Stomach smooth muscle (tissue), 2 donors: ENCODE measurements around the gene ADCY9.

Source experiments
- H3K27ac ChIP-seq: one replicate; pipeline ENCODE4 v1.7.0; 2013; ENCODE audit warnings: mild to moderate bottlenecking, low read length, inconsistent platforms
- H3K27me3 ChIP-seq, 2 donors: one replicate each; pipeline ENCODE4 v1.7.0; 2013; ENCODE audit warnings: low read length in 2 of 2; ENCODE audit not compliant: insufficient read depth in 2 of 2, control insufficient read depth in 1 of 2
- H3K36me3 ChIP-seq, 2 donors: one replicate each; pipeline ENCODE4 v1.7.0; 2013; ENCODE audit warnings: low read length in 2 of 2; ENCODE audit not compliant: control insufficient read depth in 2 of 2, insufficient read depth in 2 of 2
- H3K4me1 ChIP-seq: one replicate; pipeline ENCODE4 v1.7.0; 2013; ENCODE audit warnings: low read length; ENCODE audit not compliant: control insufficient read depth, insufficient read depth
- H3K4me3 ChIP-seq, 2 donors: one replicate each; pipeline ENCODE4 v1.7.0; 2013; ENCODE audit warnings: low read length in 2 of 2
- H3K9ac ChIP-seq, 2 donors: one replicate each; pipeline ENCODE4 v1.7.0; 2013; ENCODE audit warnings: low read length in 2 of 2, mild to moderate bottlenecking in 1 of 2
- H3K9me3 ChIP-seq, 2 donors: one replicate each; pipeline ENCODE4 v1.7.0; 2013; ENCODE audit warnings: low read length in 2 of 2; ENCODE audit not compliant: control insufficient read depth in 2 of 2
- donor health status: healthy.
- donor health status: Pancreatic carcinoma.

The ADCY9 gene

DNA sequence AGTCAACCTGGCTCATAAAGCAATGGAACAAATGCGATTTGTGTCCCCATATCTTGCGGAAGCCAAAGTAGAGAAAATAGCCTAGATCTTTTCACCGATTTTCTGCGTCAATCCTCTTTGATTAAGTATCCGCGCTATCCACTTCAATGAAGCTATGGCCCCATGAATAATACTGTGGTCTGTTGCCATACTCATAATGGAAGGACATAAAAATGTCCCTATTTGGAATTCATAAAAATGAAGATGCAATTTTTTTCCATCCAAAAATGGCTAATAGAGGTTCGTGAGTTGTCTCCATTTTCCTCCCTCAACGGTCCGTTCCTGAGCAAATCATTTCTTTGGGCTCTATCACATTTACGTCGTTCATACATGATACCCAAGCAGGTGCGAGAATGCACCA lies 25.4 kb upstream of the ADCY9 start:
- no peaks in the 10 kb centered on the region for H3K27me3 ChIP-seq
- no peaks in the 10 kb centered on the region for H3K36me3 ChIP-seq
- no peak overlapping the region for H3K9ac ChIP-seq
- no peak overlapping the region for H3K27ac ChIP-seq
- no peak overlapping the region for H3K4me3 ChIP-seq
- no peaks in the 10 kb centered on the region for H3K4me1 ChIP-seq
- H3K9me3 ChIP-seq = no peaks in the 10 kb centered on the region

DNA sequence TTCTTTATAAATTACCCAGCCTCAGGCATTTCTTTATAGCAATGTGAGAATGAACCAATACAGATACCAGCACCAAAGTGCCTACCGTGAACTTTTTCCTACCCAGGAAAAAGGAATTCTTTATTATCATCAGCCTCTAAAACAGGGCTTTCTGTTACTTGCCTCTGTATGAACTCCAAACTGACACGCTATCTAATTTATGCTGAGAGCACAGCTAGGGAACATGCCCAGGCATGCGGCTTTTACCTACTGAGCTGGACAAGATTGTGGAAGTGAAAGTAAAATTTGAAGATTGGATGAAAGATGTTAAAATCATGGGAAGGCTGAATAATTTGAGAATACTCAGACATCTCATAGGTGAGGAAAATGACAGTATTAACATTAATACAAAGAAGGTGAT lies 24.4 kb upstream of the ADCY9 start:
- H3K36me3 ChIP-seq = no peaks in the 10 kb centered on the region
- H3K4me3 ChIP-seq = no peak overlapping the region
- no peaks in the 10 kb centered on the region for H3K4me1 ChIP-seq
- H3K9me3 ChIP-seq = no peaks in the 10 kb centered on the region
- H3K27ac ChIP-seq = no peak overlapping the region
- H3K9ac ChIP-seq = no peak overlapping the region
- H3K27me3 ChIP-seq = no peaks in the 10 kb centered on the region

GRCh38 chr16:4139968-4140367 lies 23.7 kb upstream of the ADCY9 start:
- Histone ChIP-seq H3K9ac (no peak overlapping the region), H3K36me3 (no peaks in the 10 kb centered on the region), H3K4me3 (no peak overlapping the region), H3K27ac (no peak overlapping the region), H3K27me3 (no peaks in the 10 kb centered on the region), H3K4me1 (no peaks in the 10 kb centered on the region), H3K9me3 (no peaks in the 10 kb centered on the region)

- Histone ChIP-seq H3K9ac (no peak overlapping the region), H3K9me3 (no peaks in the 10 kb centered on the region), H3K27ac (no peak overlapping the region), H3K36me3 (no peaks in the 10 kb centered on the region), H3K27me3 (no peaks in the 10 kb centered on the region), H3K4me1 (no peaks in the 10 kb centered on the region), H3K4me3 (no peak overlapping the region)
Measured at GRCh38 chr16:4138713-4139112, 22.5 kb upstream of the ADCY9 start.

GRCh38 chr16:4137438-4137837 lies 21.2 kb upstream of the ADCY9 start:
- H3K27ac ChIP-seq = no peak overlapping the region
- no peaks in the 10 kb centered on the region for H3K4me1 ChIP-seq
- H3K9me3 ChIP-seq = no peaks in the 10 kb centered on the region
- H3K9ac ChIP-seq = no peak overlapping the region
- H3K4me3 ChIP-seq = no peak overlapping the region
- H3K27me3 ChIP-seq = no peaks in the 10 kb centered on the region
- H3K36me3 ChIP-seq = no peaks in the 10 kb centered on the region

DNA sequence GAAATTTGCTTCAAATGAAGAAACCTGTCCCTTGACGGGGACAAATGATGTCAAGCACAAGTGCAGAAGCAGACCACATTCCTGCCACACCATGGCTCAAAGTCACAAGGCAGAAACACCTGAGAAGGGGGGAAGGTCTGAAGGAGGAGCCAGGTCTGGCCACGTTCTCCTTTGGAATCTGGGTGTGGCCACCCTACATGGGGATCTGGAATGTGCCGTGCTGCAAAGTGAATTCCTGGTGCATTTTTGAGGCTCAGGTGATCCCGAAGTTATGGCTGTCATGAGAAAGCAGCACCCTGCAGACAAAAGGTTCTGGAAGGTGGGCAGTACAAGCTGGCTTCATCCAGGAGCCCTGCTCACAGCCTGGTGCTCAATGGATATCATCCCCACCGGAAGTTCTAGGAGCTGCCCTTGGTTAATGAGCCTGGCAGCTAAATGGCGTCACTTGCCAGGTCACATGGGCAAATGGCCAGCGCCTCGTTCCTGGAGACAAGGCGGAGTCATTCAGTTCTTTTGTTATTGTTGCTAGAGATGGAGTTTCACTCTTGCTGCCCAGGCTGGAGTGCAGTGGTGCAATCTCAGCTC lies 20.1 kb upstream of the ADCY9 start:
- Histone ChIP-seq H3K36me3 (no peaks in the 10 kb centered on the region), H3K27me3 (no peaks in the 10 kb centered on the region), H3K9me3 (no peaks in the 10 kb centered on the region), H3K9ac (no peak overlapping the region), H3K4me3 (no peak overlapping the region), H3K27ac (no peak overlapping the region), H3K4me1 (no peaks in the 10 kb centered on the region)

GRCh38 chr16:4135537-4135936 lies 19.3 kb upstream of the ADCY9 start:
- Histone ChIP-seq H3K4me1 (no peaks in the 10 kb centered on the region), H3K27ac (no peak overlapping the region), H3K4me3 (no peak overlapping the region), H3K36me3 (no peaks in the 10 kb centered on the region), H3K9me3 (no peaks in the 10 kb centered on the region), H3K9ac (no peak overlapping the region), H3K27me3 (no peaks in the 10 kb centered on the region)

DNA sequence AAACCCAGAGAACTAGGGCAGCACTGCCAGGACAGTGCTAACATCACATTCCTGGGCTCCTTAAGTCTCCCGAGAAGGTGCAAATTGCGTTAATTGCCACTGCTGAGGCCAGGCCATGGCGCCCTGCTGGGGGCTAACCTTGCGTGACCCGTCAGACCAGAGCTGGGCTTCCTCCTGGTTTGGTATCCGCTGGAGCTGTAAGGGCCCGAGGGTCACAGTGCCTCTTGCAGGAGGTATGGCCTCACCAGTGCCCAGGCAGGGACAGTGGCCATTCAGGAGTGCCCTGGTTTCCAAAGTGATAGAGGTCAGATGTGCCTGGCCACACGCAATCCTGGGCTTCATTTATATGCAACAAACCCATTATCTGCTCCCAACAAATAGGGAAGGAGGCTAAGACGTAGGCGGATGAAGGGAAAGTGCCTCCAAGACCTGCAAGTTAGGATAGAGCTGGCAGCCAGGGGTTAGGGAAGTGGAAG lies 17.7 kb upstream of the ADCY9 start:
- Histone ChIP-seq H3K27me3 (no peaks in the 10 kb centered on the region), H3K36me3 (no peaks in the 10 kb centered on the region), H3K27ac (no peak overlapping the region), H3K9ac (no peak overlapping the region), H3K4me3 (no peak overlapping the region), H3K9me3 (no peaks in the 10 kb centered on the region), H3K4me1 (no peaks in the 10 kb centered on the region)

GRCh38 chr16:4131621-4132020 lies 15.4 kb upstream of the ADCY9 start:
- Histone ChIP-seq H3K27ac (no peak overlapping the region), H3K9ac (no peak overlapping the region), H3K36me3 (no peaks in the 10 kb centered on the region), H3K9me3 (no peaks in the 10 kb centered on the region), H3K27me3 (no peaks in the 10 kb centered on the region), H3K4me1 (no peaks in the 10 kb centered on the region), H3K4me3 (no peak overlapping the region)

DNA sequence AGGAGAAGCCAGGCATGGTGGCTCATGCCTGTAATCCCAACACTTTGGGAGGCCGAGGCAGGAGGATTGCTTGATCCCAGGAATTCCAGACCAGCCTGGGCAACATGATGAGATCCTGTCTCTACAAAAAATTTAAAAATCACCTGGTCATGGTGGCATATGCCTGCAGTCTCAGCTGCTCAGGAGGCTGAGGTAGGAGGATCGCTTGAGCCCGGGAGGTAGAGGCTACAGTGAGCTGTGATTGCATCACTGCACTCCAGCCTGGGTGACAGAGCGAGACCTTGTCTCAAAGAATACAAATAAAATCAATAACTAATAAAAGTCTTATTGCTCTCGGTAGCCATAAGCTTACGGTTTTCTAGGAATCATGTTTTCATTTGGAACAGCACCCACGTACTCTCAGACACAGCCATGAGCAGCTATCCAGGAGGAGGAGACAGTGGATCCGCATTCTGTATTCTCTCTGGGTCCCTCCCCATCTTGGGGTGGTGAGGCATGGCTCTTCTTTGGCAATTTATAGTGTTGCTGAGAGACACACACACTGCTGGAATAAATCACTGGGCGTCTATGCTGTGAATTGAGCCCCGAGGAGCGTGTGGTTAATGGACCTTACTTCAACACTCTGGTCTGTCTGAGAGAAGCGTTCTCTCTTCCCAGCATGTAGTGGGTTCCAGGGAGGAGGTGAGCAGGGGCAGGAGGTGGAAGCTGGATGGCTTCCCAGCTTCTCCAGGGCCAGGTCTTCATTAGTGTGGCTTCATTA lies 8.5 kb upstream of the ADCY9 start:
- no peak overlapping the region for H3K27ac ChIP-seq

GRCh38 chr16:4123616-4124300 lies 7.5 kb upstream of the ADCY9 start:
- Histone ChIP-seq H3K27ac (no peak overlapping the region), H3K9me3 (no peaks in the 10 kb centered on the region), H3K4me1 (no peaks in the 10 kb centered on the region), H3K4me3 (no peak overlapping the region), H3K27me3 (no peaks in the 10 kb centered on the region), H3K36me3 (no peaks in the 10 kb centered on the region), H3K9ac (no peak overlapping the region)

More for the DNA sequence above, 8.5 kb upstream of the ADCY9 start:
- Histone ChIP-seq H3K4me3 (no peak overlapping the region), H3K9me3 (no peaks in the 10 kb centered on the region), H3K4me1 (no peaks in the 10 kb centered on the region), H3K27me3 (no peaks in the 10 kb centered on the region), H3K36me3 (no peaks in the 10 kb centered on the region), H3K9ac (no peak overlapping the region)
